Measurements from ENCODE around the gene IGFN1. TPM values are rescaled to one million over a fixed set of nuclear protein-coding genes. Genes with fewer than 3 reads are reported as not detected.

IGFN1 gene
- total RNA-seq (1 to 10 TPM in 1 of 7 donors, under 1 TPM in 4, not detected in 2; 0.05 to 1.6 (median 0.23) TPM), polyA plus RNA-seq (under 1 TPM; 0.51 to 0.95 TPM)
- long read RNA-seq, donor 1, result 0 reads
- long read RNA-seq, donor 2, result 0 reads
- long read RNA-seq, donor 3, result 0 reads

- intact Hi-C loops (cut with DNase I), result no loop called here
- no peak within 1 kb of the TSS for H3K4me3 ChIP-seq
- H3K27ac ChIP-seq, result no peak within 1 kb of the TSS
- no peaks in the 10 kb centered on the region for H3K36me3 ChIP-seq
- TF ChIP-seq POLR2A (IDR thresholded peaks at IDR 0.05), result no peak
- no peak for TF ChIP-seq EP300 (IDR thresholded peaks at IDR 0.05)
- no peak for TF ChIP-seq CTCF (IDR thresholded peaks at IDR 0.05)
- WGBS, 3 donors, result 61 to 72% (median 64%) methylated on average over 9 of the region's 9 CpGs
- H3K4me1 ChIP-seq (ENCODE audit: insufficient read depth), result peaks cover 4% of the 10 kb centered on the region
- H3K9me3 ChIP-seq, result no peaks in the 10 kb centered on the region
- no peak for DNase-seq
- no peaks in the 10 kb centered on the region for H3K27me3 ChIP-seq
These were observed at the start of gene IGFN1 for GRCh38 chr1:201190624-201191051. TSS of gene IGFN1 (plus strand) at chr1:201190824. CDS start at chr1:201193294, 2,470 bp downstream.

GRCh38 chr1:201140941-201141260, 49.7 kb upstream of the IGFN1 start:
- intact Hi-C loops (cut with DNase I), result no loop called here
- H3K9me3 ChIP-seq, result no peaks in the 10 kb centered on the region
- WGBS, 3 donors, result 89 to 94% (median 90%) methylated on average over 8 of the region's 8 CpGs
- H3K27me3 ChIP-seq, result no peaks in the 10 kb centered on the region
- H3K27ac ChIP-seq, result no peak overlapping the region
- H3K4me3 ChIP-seq, result no peak overlapping the region
- DNase-seq, result peak in 1 of 5 donors; percentile 4
- no peaks in the 10 kb centered on the region for H3K4me1 ChIP-seq (ENCODE audit: insufficient read depth)
- H3K36me3 ChIP-seq, result no peaks in the 10 kb centered on the region
- TF ChIP-seq POLR2A (IDR thresholded peaks at IDR 0.05) (no peak), CTCF (IDR thresholded peaks at IDR 0.05) (no peak), EP300 (IDR thresholded peaks at IDR 0.05) (no peak)

GRCh38 chr1:201141418-201141817, 49.2 kb upstream of the IGFN1 start:
- H3K27ac ChIP-seq, result no peak overlapping the region
- no peaks in the 10 kb centered on the region for H3K36me3 ChIP-seq
- no peaks in the 10 kb centered on the region for H3K9me3 ChIP-seq
- H3K27me3 ChIP-seq, result no peaks in the 10 kb centered on the region
- H3K4me3 ChIP-seq, result no peak overlapping the region
- 88 to 97% (median 96%) methylated on average over 5 of the region's 5 CpGs for WGBS, 3 donors
- TF ChIP-seq CTCF (IDR thresholded peaks at IDR 0.05), result no peak
- TF ChIP-seq EP300 (IDR thresholded peaks at IDR 0.05), result no peak
- no peak for TF ChIP-seq POLR2A (IDR thresholded peaks at IDR 0.05)
- DNase-seq, result peak in 1 of 5 donors; percentile 8
- no peaks in the 10 kb centered on the region for H3K4me1 ChIP-seq (ENCODE audit: insufficient read depth)
- intact Hi-C loops (cut with DNase I), result no loop called here

- H3K4me1 ChIP-seq (ENCODE audit: insufficient read depth), result no peaks in the 10 kb centered on the region
- H3K27me3 ChIP-seq, result no peaks in the 10 kb centered on the region
- TF ChIP-seq POLR2A (IDR thresholded peaks at IDR 0.05), result no peak
- intact Hi-C loops (cut with DNase I), result no loop called here
- H3K9me3 ChIP-seq, result no peaks in the 10 kb centered on the region
- H3K36me3 ChIP-seq, result no peaks in the 10 kb centered on the region
- WGBS, 3 donors, result 78 to 86% (median 80%) methylated on average over 16 of the region's 16 CpGs
- H3K27ac ChIP-seq, result no peak overlapping the region
- H3K4me3 ChIP-seq, result no peak overlapping the region
- peak in 1 of 5 donors; percentile 6 for DNase-seq
These were observed 48.4 kb upstream of the IGFN1 start for GRCh38 chr1:201142011-201142848.
